Stimulated activated CD8-positive, alpha-beta memory T cell treated with anti-CD3 and anti-CD28 coated beads, Interleukin-15, amount 100 ng/mL, for 1 hour (primary cell): ENCODE measurements around the gene PLK5.
A peak's percentile ranks its signal among the peaks of the same experiment; 100 is the strongest.
"Not testable (repeated sequence)": the region's sequence is repeated elsewhere in the genome, so short reads cannot be mapped to it uniquely, and the experiment has no call there.

ENCODE experiments used
- DNase-seq: peaks from one replicate; pipeline ENCODE4 v3.0.0-alpha.2; 2020; ENCODE audit warnings: low read depth

The PLK5 gene

GRCh38 chr19:1523412-1524286 lies at the start of gene PLK5:
Gene PLK5 (plus strand): TSS chr19:1524077. CDS start chr19:1526997, 2,920 bp downstream.
- DNase-seq: no peak

GRCh38 chr19:1474765-1475351 lies 49.0 kb upstream of the PLK5 start:
- DNase-seq: no peak

- DNase-seq: no peak
Observed at GRCh38 chr19:1475751-1476437, 48.0 kb upstream of the PLK5 start.

GRCh38 chr19:1477056-1477455 lies 46.8 kb upstream of the PLK5 start:
- DNase-seq: not testable (repeated sequence)

- peak; percentile 84 for DNase-seq
Observed at GRCh38 chr19:1478934-1479707, 44.8 kb upstream of the PLK5 start, which contains the start of gene C19orf25. Gene C19orf25 (minus strand): TSS chr19:1479215. CDS start chr19:1478903, 312 bp downstream.

GRCh38 chr19:1481224-1481892 lies 42.5 kb upstream of the PLK5 start:
- no peak for DNase-seq

- no peak for DNase-seq
Observed at GRCh38 chr19:1481893-1482360, 42.0 kb upstream of the PLK5 start.

- no peak for DNase-seq
Observed at GRCh38 chr19:1482361-1483130, 41.3 kb upstream of the PLK5 start.

- no peak for DNase-seq
Observed at GRCh38 chr19:1483131-1483978, 40.5 kb upstream of the PLK5 start.

- no peak for DNase-seq
Observed at GRCh38 chr19:1483979-1484428, 39.9 kb upstream of the PLK5 start.

- no peak for DNase-seq
Observed at GRCh38 chr19:1486720-1487575, 36.9 kb upstream of the PLK5 start.

GRCh38 chr19:1487576-1488281 lies 36.1 kb upstream of the PLK5 start:
- no peak for DNase-seq

- DNase-seq: no peak
Observed at GRCh38 chr19:1488282-1488601, 35.6 kb upstream of the PLK5 start.

GRCh38 chr19:1489463-1490310 lies 34.2 kb upstream of the PLK5 start:
- no peak for DNase-seq

- DNase-seq: peak; percentile 97
Observed at GRCh38 chr19:1490311-1491113, 33.4 kb upstream of the PLK5 start, which contains the start of gene PCSK4. Gene PCSK4 (minus strand): TSS chr19:1490350. CDS start chr19:1490346, 4 bp downstream.
